Measurements from ENCODE around the gene PRDM16. TPM values are rescaled to one million over a fixed set of nuclear protein-coding genes. Genes with fewer than 3 reads are reported as not detected.

The PRDM16 gene
- total RNA-seq, 1 experiment from 2014 or later, result 0.09 TPM

- CTCF ChIA-PET, result no interaction called here
- no peak overlapping the region for H3K4me3 Mint-ChIP-seq (ENCODE audit: low read depth, unreplicated experiment)
- H3K36me3 Mint-ChIP-seq (ENCODE audit: insufficient read depth, unreplicated experiment), result no peaks in the 10 kb centered on the region
- TF ChIP-seq CTCF (IDR thresholded peaks at IDR 0.05; ENCODE audit: unreplicated experiment), result no peak
- no peaks in the 10 kb centered on the region for H3K9me3 Mint-ChIP-seq (ENCODE audit: low read depth, unreplicated experiment)
- intact Hi-C loops (cut with micrococcal nuclease; ENCODE audit: unreplicated experiment), result no loop called here
- H3K27ac Mint-ChIP-seq (ENCODE audit: unreplicated experiment), result no peak overlapping the region
- peaks cover 63% of the 10 kb centered on the region for H3K27me3 Mint-ChIP-seq (ENCODE audit: unreplicated experiment)
- no TSS peak for BruUV-seq (replicated peaks)
- H3K4me1 Mint-ChIP-seq (ENCODE audit: low read depth, unreplicated experiment), result no peaks in the 10 kb centered on the region
- DNase-seq, result no peak
Observed at GRCh38 chr1:3380469-3380868, 311.5 kb downstream of the PRDM16 start.

- no peak overlapping the region for H3K27ac Mint-ChIP-seq (ENCODE audit: unreplicated experiment)
- intact Hi-C loops (cut with micrococcal nuclease; ENCODE audit: unreplicated experiment), result no loop called here
- no peaks in the 10 kb centered on the region for H3K36me3 Mint-ChIP-seq (ENCODE audit: insufficient read depth, unreplicated experiment)
- H3K4me1 Mint-ChIP-seq (ENCODE audit: low read depth, unreplicated experiment), result no peaks in the 10 kb centered on the region
- CTCF ChIA-PET, result no interaction called here
- no peaks in the 10 kb centered on the region for H3K9me3 Mint-ChIP-seq (ENCODE audit: low read depth, unreplicated experiment)
- no peak overlapping the region for H3K4me3 Mint-ChIP-seq (ENCODE audit: low read depth, unreplicated experiment)
- DNase-seq, result no peak
- H3K27me3 Mint-ChIP-seq (ENCODE audit: unreplicated experiment), result peaks cover 54% of the 10 kb centered on the region
- TF ChIP-seq CTCF (IDR thresholded peaks at IDR 0.05; ENCODE audit: unreplicated experiment), result no peak
- no TSS peak for BruUV-seq (replicated peaks)
Observed at GRCh38 chr1:3381901-3382300, 312.9 kb downstream of the PRDM16 start.

- no peak for TF ChIP-seq CTCF (IDR thresholded peaks at IDR 0.05; ENCODE audit: unreplicated experiment)
- no TSS peak for BruUV-seq (replicated peaks)
- H3K36me3 Mint-ChIP-seq (ENCODE audit: insufficient read depth, unreplicated experiment), result no peaks in the 10 kb centered on the region
- H3K4me1 Mint-ChIP-seq (ENCODE audit: low read depth, unreplicated experiment), result no peaks in the 10 kb centered on the region
- H3K4me3 Mint-ChIP-seq (ENCODE audit: low read depth, unreplicated experiment), result no peak overlapping the region
- peaks cover 54% of the 10 kb centered on the region for H3K27me3 Mint-ChIP-seq (ENCODE audit: unreplicated experiment)
- no peaks in the 10 kb centered on the region for H3K9me3 Mint-ChIP-seq (ENCODE audit: low read depth, unreplicated experiment)
- no peak overlapping the region for H3K27ac Mint-ChIP-seq (ENCODE audit: unreplicated experiment)
- intact Hi-C loops (cut with micrococcal nuclease; ENCODE audit: unreplicated experiment), result no loop called here
- no peak for DNase-seq
- CTCF ChIA-PET, result no interaction called here
Observed at GRCh38 chr1:3382326-3383057, 313.5 kb downstream of the PRDM16 start.

GRCh38 chr1:3383679-3384078 is 314.7 kb downstream of the PRDM16 start:
- H3K9me3 Mint-ChIP-seq (ENCODE audit: low read depth, unreplicated experiment), result no peaks in the 10 kb centered on the region
- H3K36me3 Mint-ChIP-seq (ENCODE audit: insufficient read depth, unreplicated experiment), result no peaks in the 10 kb centered on the region
- H3K27me3 Mint-ChIP-seq (ENCODE audit: unreplicated experiment), result peaks cover 58% of the 10 kb centered on the region
- no peak overlapping the region for H3K27ac Mint-ChIP-seq (ENCODE audit: unreplicated experiment)
- intact Hi-C loops (cut with micrococcal nuclease; ENCODE audit: unreplicated experiment), result no loop called here
- no peaks in the 10 kb centered on the region for H3K4me1 Mint-ChIP-seq (ENCODE audit: low read depth, unreplicated experiment)
- no TSS peak for BruUV-seq (replicated peaks)
- no peak for DNase-seq
- CTCF ChIA-PET, result no interaction called here
- H3K4me3 Mint-ChIP-seq (ENCODE audit: low read depth, unreplicated experiment), result no peak overlapping the region
- no peak for TF ChIP-seq CTCF (IDR thresholded peaks at IDR 0.05; ENCODE audit: unreplicated experiment)
